SK-N-SH (cell line): ENCODE measurements around the gene LTB4R.

Experiments
- CHD2 ChIP-seq: fragments of 150-350 bp; IDR thresholded peaks from 2 replicates; pipeline ENCODE4 v1.6.1; 2018; ENCODE audit warnings: low read length; ENCODE audit not compliant: partially characterized antibody
- CTCF ChIP-seq: fragments of 200-600 bp; sonication (generic); IDR thresholded peaks from 2 replicates; pipeline ENCODE4 v1.6.1; 2017; ENCODE audit warnings: antibody characterized with exemption, mild to moderate bottlenecking, moderate library complexity
- ELF1 ChIP-seq: IDR thresholded peaks from 2 replicates; pipeline ENCODE4 v1.4.0; 2012
- IRF3 ChIP-seq: fragments of 150-350 bp; IDR thresholded peaks from 2 replicates; pipeline ENCODE4 v1.6.1; 2016; ENCODE audit warnings: mild to moderate bottlenecking, low read depth, low read length
- NFIC ChIP-seq: IDR thresholded peaks from 2 replicates; pipeline ENCODE4 v1.4.0; 2012; ENCODE audit warnings: borderline replicate concordance
- POLR2AphosphoS5 ChIP-seq: IDR thresholded peaks from 2 replicates; pipeline ENCODE4 v1.6.1; 2012; ENCODE audit warnings: low read depth, low read length
- RAD21 ChIP-seq: IDR thresholded peaks from 2 replicates; pipeline ENCODE4 v1.6.1; 2012; ENCODE audit warnings: mild to moderate bottlenecking, low read length
- REST ChIP-seq: IDR thresholded peaks from 2 replicates; pipeline ENCODE4 v1.6.1; 2012; ENCODE audit warnings: mild to moderate bottlenecking, low read depth, low read length, moderate library complexity
- TEAD4 ChIP-seq: IDR thresholded peaks from 2 replicates; pipeline ENCODE4 v1.4.0; 2012; ENCODE audit warnings: mild to moderate bottlenecking, borderline replicate concordance; ENCODE audit not compliant: insufficient read depth

GRCh38 chr14:24283796-24284460 lies 27.4 kb upstream of the LTB4R start:
- TF ChIP-seq TEAD4 = no peak
- TF ChIP-seq RAD21 = no peak
- no peak for TF ChIP-seq CHD2
- no peak for TF ChIP-seq CTCF
- no peak for TF ChIP-seq POLR2AphosphoS5
- no peak for TF ChIP-seq IRF3
- TF ChIP-seq NFIC = no peak
- TF ChIP-seq REST = no peak
- TF ChIP-seq ELF1 = no peak
